CD4-positive, alpha-beta T cell treated with Interleukin-4 for 4 hours (primary cell): ENCODE measurements around the gene ALKAL2.

Experiments used
- DNase-seq: peaks from one replicate; pipeline ENCODE4 v3.0.0-alpha.2; 2020

The ALKAL2 gene

DNA sequence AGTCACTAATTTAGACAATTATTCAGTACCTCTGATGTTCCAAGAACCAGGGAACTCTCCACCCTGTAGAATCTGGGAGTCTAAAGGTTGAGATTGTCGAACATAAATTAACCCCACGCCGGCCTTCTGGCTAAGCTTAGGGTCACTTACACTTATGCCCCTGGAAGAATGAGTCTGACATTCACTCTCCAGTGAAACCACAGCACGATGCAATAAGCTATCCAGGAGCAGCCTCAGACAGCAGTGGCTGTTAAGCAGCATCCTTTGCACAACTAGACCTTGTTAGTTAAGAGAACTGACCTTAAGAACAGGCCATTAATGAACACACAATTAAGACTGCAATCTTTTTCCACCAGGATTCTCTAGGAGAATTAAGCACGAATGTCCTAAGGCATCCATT, 49.0 kb downstream of the ALKAL2 start:
- no peak for DNase-seq

DNA sequence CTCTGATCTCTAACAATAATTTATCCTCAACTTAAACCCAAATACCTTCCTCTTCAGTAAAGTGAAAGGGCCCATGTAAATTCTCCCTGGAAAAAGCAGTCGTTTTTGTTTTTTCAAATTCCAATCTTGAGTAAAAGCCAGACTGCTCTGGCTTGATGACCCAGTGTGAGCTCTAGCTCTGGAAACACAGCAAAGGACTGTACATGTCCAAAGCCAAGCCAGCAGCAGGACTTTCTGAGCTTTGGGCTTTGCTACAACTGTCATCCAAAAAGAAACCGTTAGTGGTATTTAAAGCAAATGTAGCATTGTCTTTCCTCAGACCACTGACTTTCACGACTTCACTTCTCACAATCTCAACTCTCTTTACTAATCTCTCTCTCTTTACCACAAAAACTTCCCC, 49.5 kb downstream of the ALKAL2 start:
- DNase-seq = no peak

DNA sequence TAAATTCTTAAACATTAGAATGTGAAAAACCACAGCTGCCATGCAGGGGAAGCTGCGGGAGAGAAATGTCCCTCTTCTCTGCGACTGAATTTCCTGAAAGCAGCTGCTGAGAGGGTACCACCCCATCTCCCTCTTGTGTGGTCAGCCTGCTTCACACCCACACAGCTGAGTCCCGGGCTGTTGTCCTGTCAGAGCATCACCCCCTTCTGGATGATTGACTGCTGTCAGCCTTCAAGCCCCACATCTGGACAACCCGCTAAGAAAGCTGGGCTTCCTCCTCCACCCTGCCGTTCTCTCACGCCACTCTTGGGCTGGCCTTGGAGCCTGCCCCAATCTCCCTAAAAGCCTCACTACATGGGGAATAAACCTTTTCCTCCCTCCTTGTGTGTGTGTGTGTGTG, 50.0 kb downstream of the ALKAL2 start:
- peak; percentile 1 for DNase-seq

DNA sequence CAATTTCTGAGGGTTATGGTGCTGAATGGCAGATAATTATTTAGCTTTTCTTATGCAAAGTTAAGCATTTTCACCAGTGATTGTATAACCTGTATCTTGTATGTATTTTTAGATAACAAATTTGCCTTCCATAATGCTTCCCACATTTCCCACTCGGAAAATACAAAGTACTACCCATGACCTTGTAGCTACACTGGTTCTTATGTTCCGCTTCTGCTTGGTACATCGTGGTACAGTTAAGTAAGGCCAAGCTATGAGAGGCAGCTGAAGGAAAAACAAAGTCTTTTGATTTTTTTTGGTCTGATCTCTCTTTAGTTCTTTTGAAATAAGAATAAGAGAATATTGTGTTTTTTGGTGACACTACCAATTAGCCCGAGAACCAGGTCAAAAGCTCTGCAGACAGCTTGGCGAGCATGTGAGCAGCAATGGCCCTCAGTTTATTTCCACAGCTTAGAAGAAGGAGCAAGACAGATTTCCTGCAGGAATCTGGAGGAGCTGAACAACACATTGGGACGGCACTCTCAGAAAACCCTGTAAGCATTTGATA, 50.8 kb downstream of the ALKAL2 start:
- DNase-seq = no peak

DNA sequence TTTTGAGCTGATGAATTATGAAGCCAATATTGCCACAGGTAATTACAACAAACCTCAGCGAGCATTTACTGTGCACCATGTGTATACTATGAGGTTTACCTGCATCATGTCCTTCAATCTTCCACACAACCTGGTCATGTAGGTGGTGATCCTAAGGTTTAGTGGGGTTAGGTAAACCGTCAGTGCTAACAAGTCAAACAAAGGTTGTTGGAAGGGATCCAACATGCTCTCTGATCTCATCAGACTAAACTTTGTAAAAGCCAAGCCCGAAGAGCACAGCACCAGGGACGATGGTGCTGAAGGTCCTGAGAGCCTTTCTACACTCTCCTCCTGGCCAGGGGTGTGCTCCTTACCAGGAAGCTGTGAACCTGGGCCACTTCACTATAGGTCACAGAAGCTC, 53.5 kb downstream of the ALKAL2 start:
- no peak for DNase-seq

DNA sequence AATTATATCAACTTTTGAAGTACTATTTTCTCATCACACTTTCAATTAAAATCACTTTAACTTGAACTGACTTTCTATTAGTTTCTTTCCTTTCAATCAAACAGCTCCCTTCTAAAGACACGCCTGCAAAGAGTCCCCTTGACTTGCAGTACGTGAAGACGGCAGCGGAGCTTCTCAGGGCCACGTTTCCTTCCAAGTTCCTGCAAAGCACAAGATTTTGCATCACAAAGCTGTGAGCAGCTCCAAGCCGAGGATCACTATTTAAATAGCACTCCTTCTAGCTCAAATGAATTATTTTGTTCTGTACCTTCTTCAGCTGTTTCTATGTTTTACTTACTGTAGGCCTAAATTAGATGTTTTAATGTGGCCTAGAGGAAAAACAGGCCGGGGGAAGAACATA, 54.9 kb downstream of the ALKAL2 start:
- no peak for DNase-seq

DNA sequence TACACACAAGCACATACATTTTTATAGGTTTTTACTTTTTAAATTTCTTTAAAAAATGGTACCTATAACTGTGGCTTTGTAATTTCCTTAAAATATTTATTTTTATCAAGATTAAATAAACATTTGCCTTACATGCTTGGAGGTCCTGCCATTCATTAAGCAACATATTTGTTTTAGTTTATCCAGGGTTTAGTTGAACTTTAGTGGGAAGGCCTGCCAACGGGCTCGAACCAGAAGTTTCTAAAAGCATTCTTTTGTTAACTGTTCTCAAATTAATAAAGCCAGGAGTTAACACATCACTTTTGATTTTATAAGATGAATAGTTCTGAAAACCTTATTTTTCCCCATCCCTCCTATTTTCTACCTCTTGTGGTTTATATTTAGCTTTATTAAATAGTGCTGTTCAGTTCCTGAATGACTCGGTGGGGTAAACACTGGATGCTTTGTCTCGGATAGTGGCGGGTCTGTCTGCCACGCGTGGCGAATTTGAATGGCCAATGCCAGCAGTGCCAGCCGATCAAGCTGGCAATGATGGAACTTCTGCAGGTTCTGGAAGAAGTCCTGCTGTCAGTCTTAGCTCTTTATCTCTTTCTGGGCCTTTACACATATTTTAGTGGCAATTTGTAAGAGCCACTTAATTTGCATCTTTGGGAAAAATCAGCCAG, 56.2 kb downstream of the ALKAL2 start:
- no peak for DNase-seq
